ENCODE results near the gene CPT1A. TPM values are rescaled to one million over a fixed set of nuclear protein-coding genes. Genes with fewer than 3 reads are reported as not detected.

CPT1A gene
- polyA plus RNA-seq, 4 donors, result 31.6 to 37.1 (median 35.4) TPM

DNA sequence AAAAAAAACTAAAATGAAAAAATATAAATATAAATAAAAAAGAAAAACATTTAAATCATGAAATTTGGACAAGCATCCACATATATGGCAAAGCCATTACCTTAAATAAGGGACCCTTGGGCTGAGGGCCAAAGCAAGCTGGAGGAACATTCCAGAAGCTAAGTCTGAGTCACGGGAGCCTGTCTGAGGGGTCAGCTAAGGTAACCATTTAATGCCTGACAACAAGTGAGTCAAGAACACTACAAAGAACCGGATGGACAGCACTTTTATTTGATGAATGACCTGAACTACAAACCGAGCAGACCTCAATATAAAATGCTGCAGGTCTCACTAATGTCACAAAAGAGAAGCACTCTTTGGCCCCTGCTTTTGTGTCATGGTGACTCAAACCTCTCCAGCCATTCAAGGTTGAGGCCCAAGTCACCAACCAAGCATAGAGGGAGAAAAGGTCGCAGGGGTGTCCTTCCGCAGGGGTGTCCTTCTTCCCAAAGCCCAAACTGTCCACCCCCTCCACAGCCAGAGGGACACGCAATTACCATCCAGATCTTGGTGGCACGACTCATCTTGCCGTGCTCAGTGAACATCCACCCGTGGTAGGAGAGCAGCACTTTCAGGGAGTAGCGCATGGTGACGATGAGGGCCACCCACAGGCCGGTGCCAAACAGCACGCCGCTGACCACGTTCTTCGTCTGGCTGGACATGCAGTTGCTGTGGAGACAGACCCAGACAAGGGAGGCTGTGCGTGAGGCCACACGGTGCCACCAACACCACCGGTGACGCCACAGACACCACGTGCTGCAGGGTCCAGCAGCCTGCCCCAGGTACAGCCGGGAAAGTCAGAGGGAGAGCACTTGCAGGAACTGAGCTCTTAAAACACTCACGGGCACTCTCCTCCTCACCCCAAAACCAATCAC is 34.5 kb downstream of the CPT1A start:
- DNase-seq (ENCODE audit: low read depth in 4 of 4, low spot score in 3 of 4), result no peak

DNA sequence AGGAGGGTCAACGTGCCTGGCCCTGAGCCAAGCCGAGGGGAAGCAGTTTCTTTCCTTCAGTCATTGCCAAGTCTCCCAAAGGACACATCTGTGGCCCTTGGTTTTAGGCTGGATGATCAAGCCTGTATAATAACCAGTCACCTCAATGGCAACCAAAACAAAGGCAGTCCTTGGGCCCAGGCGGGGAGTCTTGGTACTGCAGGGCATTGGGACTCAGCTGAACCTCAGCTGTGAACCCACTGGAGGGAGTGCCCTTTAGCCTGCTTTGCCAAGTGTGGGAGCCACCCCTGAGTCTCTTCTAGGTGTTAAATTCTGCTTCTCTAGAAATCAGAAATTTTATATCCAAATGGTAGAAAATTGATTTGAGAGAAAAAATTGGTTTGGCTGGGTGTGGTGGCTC is 36.9 kb downstream of the CPT1A start:
- no peak for DNase-seq (ENCODE audit: low read depth in 4 of 4, low spot score in 3 of 4)

DNA sequence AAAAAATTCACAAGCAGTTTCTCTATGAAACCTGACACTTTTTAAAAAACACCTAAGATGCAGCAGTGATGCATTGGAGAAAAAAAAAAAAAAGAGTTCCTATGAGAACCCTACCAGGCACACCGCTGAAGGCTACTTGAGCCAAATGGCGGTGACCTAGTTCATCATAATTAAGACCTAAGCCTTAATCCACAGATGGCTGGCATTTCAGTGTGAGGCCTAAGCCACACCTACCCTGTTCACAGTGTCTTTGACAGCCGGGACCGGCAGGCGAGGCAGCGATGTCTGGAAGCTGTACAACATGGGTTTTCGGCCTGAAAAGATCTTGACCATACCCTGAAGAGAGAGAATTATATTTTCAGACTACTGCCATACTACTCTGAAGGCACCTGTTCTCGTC is 38.0 kb downstream of the CPT1A start:
- no peak for DNase-seq (ENCODE audit: low read depth in 4 of 4, low spot score in 3 of 4)

DNA sequence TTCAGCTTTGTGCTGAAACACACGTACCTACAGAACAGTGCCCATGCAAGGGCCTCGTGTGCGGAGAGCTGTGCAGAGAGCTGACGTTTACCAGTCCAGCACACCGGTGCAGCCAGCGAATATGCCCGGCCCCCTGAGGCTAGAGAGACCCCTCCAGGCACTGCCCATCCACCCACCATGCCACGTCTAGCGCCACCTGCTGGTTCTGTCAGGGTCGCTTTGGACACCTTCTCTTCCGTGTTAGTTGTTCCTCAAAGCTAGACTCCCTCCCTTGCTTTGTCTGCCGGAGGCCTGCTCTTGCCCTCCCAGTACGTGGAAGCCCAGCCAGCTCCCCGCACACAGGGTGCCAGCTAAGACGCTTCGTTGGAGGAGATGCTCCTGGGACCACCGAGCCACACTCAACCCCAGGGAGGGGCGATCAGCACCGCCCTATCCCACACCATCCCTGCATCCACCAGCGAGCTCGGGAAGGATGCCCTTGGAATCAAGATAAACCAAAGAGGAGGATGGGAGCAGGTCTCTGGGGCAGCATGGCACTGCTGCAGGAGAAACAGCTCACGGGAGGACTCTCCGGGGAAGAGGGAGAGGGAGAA is 43.4 kb downstream of the CPT1A start:
- DNase-seq (ENCODE audit: low read depth in 4 of 4, low spot score in 3 of 4), result no peak

DNA sequence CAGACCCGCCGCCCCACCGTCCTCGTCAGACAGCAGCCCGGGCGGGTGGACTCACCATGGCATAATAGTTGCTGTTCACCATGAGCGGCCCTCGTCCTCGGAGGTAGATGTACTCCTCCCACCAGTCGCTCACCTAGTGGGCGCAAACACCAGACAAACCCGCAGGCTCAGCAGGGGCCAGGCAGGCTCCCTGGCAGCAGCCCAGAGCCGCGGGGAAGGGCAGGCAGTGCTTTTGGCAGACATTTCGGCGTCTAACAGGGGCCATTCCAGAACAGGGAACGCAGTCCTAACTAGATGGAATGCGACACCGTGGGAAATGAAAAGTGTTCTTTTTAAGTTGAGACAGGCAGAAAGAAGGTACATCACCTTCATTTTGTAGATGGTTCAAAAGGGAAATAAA is 44.9 kb downstream of the CPT1A start:
- DNase-seq (ENCODE audit: low read depth in 4 of 4, low spot score in 3 of 4), result no peak

DNA sequence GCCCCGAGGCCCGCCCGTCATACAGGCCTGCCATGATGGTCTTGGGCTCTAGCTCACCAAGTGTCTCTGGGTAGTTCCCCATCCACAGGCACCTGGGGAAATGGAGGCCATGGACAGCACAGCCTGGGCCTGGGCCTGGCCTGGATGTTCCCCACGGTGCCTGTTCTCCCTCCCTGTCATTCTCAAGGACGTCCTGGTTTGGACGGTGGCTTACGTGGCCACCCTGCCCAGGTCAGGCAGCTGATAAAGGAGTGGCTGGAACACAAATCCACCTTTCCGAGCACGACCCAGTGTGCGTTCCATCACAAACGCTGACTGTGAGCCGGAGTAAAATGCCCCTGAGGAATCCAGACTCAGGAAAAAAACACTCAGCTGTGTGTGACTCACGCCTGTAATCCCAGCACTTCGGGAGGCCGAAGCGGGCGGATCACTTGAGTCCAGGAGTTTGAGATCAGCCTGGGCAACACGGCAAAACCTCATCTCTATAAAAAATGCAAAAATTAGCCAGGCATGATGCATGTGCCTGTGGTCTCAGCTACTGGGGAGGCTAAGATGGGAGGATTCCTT is 49.2 kb downstream of the CPT1A start:
- no peak for DNase-seq (ENCODE audit: low read depth in 4 of 4, low spot score in 3 of 4)

DNA sequence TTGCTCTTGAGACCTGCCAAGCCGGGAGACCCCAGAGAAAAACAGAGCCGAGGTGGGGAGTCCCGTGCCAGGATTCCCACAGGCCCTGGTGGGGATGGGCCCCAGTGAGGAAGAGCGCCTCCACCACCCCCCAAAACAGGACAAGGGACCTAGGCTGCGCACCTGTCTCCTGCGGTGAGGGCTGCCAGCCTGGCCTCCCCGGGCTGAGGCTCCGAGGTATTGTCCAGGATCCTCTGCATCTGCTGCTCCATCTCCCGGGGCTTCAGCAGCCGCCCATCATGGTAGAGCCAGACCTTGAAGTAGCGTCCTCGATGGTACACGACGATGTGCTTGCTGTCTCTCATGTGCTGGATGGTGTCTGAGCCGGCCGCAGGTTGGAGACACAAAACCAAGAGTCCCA is 57.1 kb downstream of the CPT1A start:
- DNase-seq (ENCODE audit: low read depth in 4 of 4, low spot score in 3 of 4), result no peak

DNA sequence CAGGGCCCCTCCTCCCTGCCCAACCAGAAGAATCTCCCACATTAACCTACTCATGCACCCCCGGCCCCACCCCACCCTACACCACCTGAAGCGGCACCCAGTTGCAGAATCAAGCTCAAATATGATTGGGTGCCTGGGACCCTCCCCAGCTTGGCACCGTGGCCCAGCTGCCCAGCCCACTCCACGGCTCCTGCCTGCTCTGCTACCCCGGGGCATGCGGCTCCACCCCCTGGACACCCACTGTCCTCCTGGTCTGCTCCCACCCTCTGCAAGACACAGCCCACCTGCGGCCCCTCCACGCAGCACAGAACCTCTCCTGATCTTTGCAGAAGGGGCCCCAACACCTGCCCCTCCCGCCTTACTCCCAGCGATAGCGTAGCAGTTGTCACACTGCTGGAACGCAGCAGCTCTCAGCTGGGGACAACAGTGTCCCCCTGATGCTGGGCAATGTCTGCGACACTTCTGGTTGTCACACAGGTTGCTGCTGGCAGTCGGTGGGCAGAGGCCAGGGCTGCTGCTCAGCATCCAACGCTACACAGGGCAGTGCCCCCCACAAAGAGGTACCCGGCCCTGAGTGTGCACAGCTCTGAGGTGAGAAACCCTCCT is 58.4 kb downstream of the CPT1A start:
- no peak for DNase-seq (ENCODE audit: low read depth in 4 of 4, low spot score in 3 of 4)

DNA sequence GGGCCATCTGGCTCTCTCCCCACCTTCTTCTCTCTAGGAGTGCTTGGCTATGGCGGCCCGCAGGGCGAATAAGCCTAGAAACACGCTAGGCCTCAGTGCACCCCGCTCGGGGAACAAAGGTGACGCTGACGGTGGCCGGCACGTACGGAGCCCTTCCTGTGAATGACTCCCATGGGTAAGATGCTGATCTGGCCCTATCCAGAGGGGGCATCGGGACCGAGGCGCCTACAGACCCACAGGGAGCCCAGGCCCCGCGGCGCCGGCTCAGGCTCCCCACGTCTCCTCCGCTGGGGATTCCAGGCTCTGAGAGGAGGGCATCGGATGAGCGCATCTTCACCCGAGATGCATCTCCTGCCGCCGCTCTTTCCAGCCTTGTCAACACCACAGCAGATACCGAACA is 59.0 kb downstream of the CPT1A start:
- DNase-seq (ENCODE audit: low read depth in 4 of 4, low spot score in 3 of 4), result no peak

DNA sequence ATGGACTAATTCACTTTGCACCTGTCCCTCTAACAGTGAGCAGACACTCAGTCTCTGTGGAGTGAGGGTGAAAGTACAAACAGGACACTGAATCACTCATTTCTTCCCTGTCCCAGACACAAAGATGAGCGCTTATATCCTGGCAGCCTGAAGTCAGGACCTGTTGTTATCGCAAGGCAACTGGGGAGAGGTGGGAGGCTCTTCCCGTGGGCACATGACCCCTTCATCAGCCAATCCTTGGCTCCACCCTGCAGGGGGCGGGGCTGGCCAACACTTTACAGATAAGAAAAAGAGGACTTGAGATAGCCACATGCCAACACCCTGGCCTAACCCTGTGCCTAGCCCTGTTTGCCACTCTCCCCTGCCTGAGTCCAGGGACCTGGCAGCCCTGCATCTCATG is 60.9 kb downstream of the CPT1A start:
- no peak for DNase-seq (ENCODE audit: low read depth in 4 of 4, low spot score in 3 of 4)

DNA sequence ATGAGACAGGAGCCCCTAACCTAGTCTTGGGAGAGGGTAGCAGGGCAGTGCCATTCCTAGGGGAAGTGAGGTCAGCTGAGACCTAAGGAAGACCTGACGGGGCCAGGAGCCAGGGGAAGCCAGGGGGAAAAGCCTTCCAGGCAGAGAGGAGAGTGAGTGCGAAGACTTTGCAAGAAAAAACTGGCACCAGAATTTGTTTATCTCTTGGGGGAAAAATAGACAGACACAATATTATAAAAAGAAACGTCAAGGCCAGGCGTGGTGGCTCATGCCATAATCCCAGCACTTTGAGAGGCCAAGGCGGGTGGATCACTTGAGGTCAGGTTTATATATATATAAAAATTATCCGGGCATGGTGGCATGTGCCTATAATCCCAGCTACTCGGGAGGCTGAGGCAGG is 63.5 kb downstream of the CPT1A start:
- no peak for DNase-seq (ENCODE audit: low read depth in 4 of 4, low spot score in 3 of 4)

DNA sequence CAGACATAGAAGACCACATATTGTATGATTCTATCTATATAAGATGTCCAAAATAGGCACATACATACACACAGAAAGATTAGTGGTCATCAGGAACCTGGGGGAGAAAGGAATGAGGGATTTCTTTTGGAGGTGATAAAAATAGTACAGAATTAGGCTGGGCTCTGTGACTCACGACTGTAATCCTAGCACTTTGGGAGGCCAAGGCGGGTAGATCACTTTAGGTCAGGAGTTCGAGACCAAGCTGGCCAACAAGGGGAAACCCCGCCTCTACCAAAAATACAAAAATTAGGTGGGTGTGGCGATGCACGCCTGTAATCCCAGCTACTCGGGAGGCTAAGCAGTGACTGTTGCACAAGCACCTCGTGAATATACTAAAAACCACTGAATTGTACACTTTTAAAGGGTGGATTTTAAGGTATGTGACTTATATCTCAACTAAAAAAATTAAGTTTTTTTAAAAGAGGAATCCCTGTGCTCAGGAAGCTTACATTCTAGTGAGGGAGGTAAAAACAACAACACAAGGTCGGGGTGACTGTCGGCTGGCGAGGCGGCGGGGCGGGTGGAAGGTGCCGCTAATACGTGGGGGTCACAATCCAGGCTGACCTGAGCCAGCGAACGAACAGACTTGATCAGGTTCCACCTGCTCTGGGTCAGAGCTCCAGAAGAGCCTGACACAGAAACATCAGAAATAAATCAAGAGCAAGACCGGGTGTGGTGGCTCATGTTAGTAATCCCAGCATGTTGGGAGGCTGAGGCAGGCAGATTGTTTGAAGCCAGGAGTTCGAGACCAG is 65.1 kb downstream of the CPT1A start:
- DNase-seq (ENCODE audit: low read depth in 4 of 4, low spot score in 3 of 4), result no peak

DNA sequence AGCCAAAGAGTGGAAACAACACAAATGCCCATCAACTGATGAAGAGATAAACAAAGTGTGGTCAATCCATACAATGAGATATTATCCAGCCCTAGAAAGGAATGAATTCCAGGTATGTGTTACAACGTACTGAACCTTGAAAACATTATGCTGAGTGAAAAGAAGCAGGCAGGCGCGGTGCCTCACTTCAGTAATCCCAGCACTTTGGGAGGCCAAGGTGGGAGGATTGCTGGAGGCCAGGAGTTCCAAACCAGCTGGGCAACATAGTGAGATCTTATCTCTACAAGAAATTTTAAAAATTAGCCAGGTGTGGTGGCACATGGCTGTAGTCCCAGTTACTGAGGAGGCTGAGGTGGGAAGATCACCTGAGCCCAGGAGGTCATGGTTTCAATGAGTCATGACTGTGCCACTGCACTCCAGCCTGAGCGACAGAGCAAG is 65.7 kb downstream of the CPT1A start:
- DNase-seq (ENCODE audit: low read depth in 4 of 4, low spot score in 3 of 4), result no peak

DNA sequence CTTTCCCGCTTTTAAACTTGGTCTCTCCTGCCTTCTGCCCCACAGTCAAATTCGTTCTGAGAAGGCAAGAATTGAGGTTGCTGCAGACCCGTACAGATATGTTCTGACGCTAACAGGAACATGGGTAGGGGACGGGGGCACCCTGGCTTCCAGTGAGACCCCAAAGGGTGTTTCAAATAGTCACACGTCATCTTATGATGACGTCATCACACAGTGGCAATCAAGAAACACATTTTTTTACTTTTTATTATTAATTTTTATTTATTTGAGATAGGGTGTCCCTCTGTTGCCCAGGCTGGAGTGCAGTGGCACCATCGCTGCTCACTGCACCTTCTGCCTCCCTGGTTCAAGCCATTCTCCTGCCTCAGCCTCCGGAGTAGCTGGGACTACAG is 67.5 kb downstream of the CPT1A start:
- no peak for DNase-seq (ENCODE audit: low read depth in 4 of 4, low spot score in 3 of 4)

DNA sequence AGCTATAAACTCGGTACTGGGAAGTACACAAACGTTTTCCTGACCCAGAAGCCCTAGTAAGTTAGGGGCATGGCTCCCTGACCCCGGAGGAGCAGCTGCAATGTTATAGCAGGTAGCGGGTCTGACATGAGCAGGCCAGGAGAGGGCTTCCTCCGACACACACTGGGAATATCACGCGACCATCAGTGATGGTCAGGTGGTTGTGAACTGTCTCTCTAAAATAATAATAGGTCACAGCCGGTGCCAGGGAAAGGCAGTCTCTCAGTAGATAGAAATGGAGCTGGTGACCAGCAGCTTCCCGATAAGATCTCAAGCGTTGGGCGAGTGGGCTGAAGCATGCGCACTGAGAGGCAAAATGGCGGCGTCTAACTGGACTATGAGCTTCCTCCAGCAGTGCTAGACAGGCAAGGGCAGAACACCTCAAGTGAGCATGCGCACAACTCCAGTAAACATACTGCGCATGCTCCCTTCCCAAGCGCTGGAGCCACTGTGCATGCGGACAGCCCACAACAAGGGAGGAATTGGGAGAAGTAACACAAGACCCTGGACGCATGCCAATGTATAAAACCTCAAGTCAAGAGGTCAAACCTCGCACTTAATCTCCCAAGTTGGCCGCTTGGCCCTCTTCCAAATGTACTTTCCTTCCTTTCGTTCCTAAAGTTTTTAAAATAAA is 68.1 kb downstream of the CPT1A start:
- DNase-seq (ENCODE audit: low read depth in 4 of 4, low spot score in 3 of 4), result peak; percentile 63 to 73 (median 70)

DNA sequence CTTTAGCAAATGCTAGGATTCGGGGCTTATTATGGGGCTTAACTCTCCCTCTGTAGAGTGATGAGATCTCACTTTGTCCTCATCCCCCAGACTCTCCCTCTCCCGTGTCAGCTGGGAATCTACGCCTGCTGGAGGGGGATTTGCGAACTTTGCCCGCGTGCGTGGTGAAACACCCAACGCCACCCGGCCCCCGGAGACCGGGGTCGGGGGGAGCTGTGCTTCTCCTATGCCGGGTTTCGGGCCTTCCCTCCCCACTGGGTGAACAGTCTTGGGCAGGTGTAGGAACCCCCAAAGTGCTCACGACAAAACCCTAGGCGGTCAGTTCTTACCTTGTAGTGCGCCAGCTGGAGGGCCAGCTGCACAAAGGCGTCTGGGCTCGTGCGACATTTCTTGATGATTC is 68.8 kb downstream of the CPT1A start:
- no peak for DNase-seq (ENCODE audit: low read depth in 4 of 4, low spot score in 3 of 4)

DNA sequence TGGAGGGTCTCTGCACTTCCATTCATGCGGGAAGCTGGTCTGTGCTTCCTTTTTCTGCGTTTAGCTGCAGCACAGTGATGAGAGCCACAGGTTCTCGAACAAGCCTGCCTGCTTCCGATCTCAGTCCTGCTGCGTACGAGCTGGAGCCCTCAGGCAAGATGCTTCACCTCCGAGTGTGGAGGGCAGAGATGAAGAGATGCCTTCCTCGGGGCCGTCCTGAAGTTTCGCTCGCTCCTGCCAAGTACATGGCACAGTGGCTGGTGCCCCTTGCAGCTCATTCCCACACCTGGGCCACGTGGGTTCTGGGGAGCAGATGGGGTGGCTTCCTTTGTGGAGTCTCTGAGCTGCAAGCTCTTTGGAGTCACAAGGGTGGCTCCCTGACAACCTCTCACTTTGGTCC is 70.9 kb downstream of the CPT1A start:
- DNase-seq (ENCODE audit: low read depth in 4 of 4, low spot score in 3 of 4), result no peak

DNA sequence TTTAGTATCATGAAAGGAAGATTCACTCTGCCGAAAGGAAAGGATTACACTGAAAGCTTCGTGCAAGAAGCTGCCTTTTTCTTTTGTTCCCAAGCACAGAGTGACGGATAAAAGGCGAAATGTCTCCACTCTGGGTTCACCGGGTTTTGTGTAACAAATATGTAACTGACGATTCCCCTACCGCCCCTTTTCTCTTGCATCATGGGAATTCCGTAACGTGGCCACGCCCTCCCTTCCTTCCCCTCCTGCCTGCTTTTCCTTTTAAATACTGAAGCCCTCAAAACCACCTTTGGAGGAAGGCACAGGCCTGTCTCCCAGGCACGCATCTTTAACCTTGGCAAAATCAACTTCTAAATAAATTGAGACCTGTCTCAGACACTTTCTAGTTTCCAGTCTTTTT is 74.0 kb downstream of the CPT1A start:
- DNase-seq (ENCODE audit: low read depth in 4 of 4, low spot score in 3 of 4), result no peak

DNA sequence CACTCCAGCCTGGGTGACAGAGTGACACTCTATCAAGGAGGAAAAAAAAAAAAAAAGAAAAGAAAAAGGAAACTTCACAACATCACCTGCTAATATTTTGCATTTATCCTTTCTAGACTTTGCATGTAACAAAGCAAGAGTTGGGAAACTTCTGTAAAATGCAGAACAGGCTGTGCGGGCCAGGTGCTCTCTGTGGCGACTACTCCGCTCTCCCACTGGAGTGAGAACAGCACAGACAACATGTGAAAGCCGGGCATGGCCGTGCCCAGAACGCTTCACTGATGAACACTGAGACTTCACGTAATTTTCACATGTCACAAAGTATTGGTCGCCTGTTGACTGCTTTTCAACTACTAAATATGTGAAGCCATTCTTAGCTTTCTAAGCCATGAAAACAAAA is 74.9 kb downstream of the CPT1A start:
- no peak for DNase-seq (ENCODE audit: low read depth in 4 of 4, low spot score in 3 of 4)

DNA sequence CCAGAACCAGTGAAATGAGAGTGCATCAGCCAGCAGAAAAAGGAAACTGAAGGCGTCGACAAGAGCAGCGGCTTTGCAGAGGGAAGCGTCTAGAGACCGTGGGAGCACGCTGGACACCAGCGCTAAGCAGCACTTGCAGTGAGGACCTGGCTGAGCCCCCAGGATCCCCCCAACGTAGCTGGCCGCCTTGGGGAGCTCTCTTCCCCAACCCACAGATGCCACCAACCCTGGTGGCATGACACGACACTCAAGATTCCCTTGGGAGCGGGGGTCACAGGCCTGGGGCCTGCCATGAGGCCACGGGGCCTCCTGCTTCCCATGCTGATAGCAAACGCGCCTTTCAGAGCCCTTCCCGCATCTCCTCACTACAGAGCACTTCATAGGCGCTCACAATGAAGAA is 77.0 kb downstream of the CPT1A start:
- no peak for DNase-seq (ENCODE audit: low read depth in 4 of 4, low spot score in 3 of 4)
